GM23338 (cell line): ENCODE results near the gene NDUFB8. TPM values are rescaled to one million over a fixed set of nuclear protein-coding genes. Genes with fewer than 3 reads are reported as not detected.

Source experiments
- ATAC-seq: fragments of 200-7000 bp; cut with Tn5 transposase; 3 replicates; pipeline ENCODE4 v1.9.1; 2020
- DNase-seq: peaks from one replicate; pipeline ENCODE4 v3.0.0-alpha.2; 2015; ENCODE audit warnings: low spot score
- H2AFZ ChIP-seq: fragments of 200-600 bp; sonication (generic); 2 replicates; pipeline ENCODE4 v1.8.0; 2016; ENCODE audit warnings: antibody characterized with exemption, mild to moderate bottlenecking, moderate library complexity
- H3F3A ChIP-seq: fragments of 200-600 bp; sonication (generic); replicated peaks from 2 replicates; pipeline ENCODE4 v1.8.0; 2017; ENCODE audit warnings: antibody characterized with exemption, mixed run types, low read depth
- H3K27ac ChIP-seq: fragments of 200-600 bp; sonication (generic); 2 replicates; pipeline ENCODE4 v1.6.1; 2016; ENCODE audit warnings: low read depth
- H3K27me3 ChIP-seq: fragments of 200-600 bp; sonication (generic); 2 replicates; pipeline ENCODE4 v1.8.0; 2016; ENCODE audit warnings: mild to moderate bottlenecking, mixed run types, moderate library complexity; ENCODE audit not compliant: insufficient read depth
- H3K36me3 ChIP-seq: fragments of 200-600 bp; sonication (generic); 2 replicates; pipeline ENCODE4 v1.8.0; 2016; ENCODE audit warnings: mild to moderate bottlenecking; ENCODE audit not compliant: insufficient read depth
- H3K4me1 ChIP-seq: fragments of 200-600 bp; sonication (generic); 2 replicates; pipeline ENCODE4 v1.8.0; 2016; ENCODE audit warnings: mild to moderate bottlenecking, moderate library complexity; ENCODE audit not compliant: insufficient read depth
- H3K4me2 ChIP-seq: fragments of 200-600 bp; sonication (generic); 2 replicates; pipeline ENCODE4 v1.7.1; 2017; ENCODE audit warnings: mixed run types
- H3K4me3 ChIP-seq: fragments of 200-600 bp; sonication (generic); 2 replicates; pipeline ENCODE4 v1.6.1; 2016; ENCODE audit warnings: mixed run types
- H3K79me2 ChIP-seq: fragments of 200-600 bp; sonication (generic); replicated peaks from 2 replicates; pipeline ENCODE4 v1.8.0; 2017; ENCODE audit warnings: mild to moderate bottlenecking; ENCODE audit not compliant: insufficient read depth
- H3K9me2 ChIP-seq: fragments of 200-600 bp; sonication (generic); 2 replicates; pipeline ENCODE4 v1.8.0; 2017; ENCODE audit not compliant: insufficient read depth
- H4K20me1 ChIP-seq: fragments of 200-600 bp; sonication (generic); replicated peaks from 2 replicates; pipeline ENCODE4 v1.8.0; 2017; ENCODE audit warnings: mild to moderate bottlenecking; ENCODE audit not compliant: insufficient read depth
- H3K27ac Mint-ChIP-seq: 2 replicates; pipeline ENCODE4 v1.8.0; 2020; ENCODE audit warnings: inconsistent platforms, mild to moderate bottlenecking, moderate library complexity, mixed read lengths
- H3K27me3 Mint-ChIP-seq: 3 replicates; pipeline ENCODE4 v1.8.0; 2022; ENCODE audit warnings: low read depth, mild to moderate bottlenecking, moderate library complexity, mixed read lengths, inconsistent platforms; ENCODE audit not compliant: insufficient read depth, poor library complexity
- H3K36me3 Mint-ChIP-seq: 3 replicates; pipeline ENCODE4 v1.8.0; 2021; ENCODE audit warnings: low read depth, mild to moderate bottlenecking, inconsistent platforms, moderate library complexity, mixed read lengths
- H3K4me1 Mint-ChIP-seq: 3 replicates; pipeline ENCODE4 v1.8.0; 2020; ENCODE audit warnings: mild to moderate bottlenecking, inconsistent platforms, mixed read lengths
- H3K4me3 Mint-ChIP-seq: 3 replicates; pipeline ENCODE4 v1.8.0; 2021; ENCODE audit warnings: moderate library complexity, mild to moderate bottlenecking, inconsistent platforms, mixed read lengths
- H3K9me3 Mint-ChIP-seq: 3 replicates; pipeline ENCODE4 v1.8.0; 2020; ENCODE audit warnings: moderate library complexity, mild to moderate bottlenecking, inconsistent platforms, mixed read lengths
- CREB1 ChIP-seq: fragments of 250-450 bp; sonication (Bioruptor Pico); IDR thresholded peaks from 2 replicates; pipeline ENCODE4 v1.5.0; 2020; ENCODE audit warnings: low read depth, mild to moderate bottlenecking, moderate library complexity
- CTCF ChIP-seq, 2 experiments: fragments of 200-600 bp in 1 of 2; sonication (generic) in 1 of 2; conservative IDR thresholded peaks; 2 replicates each; pipeline versions ENCODE4 v1.5.1 to v1.6.1; 2016 to 2017; ENCODE audit warnings: antibody characterized with exemption in 2 of 2, low read depth in 2 of 2, mild to moderate bottlenecking in 2 of 2, moderate library complexity in 1 of 2
- ETS1 ChIP-seq: IDR thresholded peaks from 2 replicates; pipeline ENCODE4 v1.6.1; 2016; ENCODE audit warnings: antibody characterized with exemption
- EZH2 ChIP-seq: fragments of 200-600 bp; sonication (generic); IDR thresholded peaks from one replicate; pipeline ENCODE4 v1.8.0; 2017; ENCODE audit warnings: antibody characterized with exemption, mild to moderate bottlenecking, low read depth; ENCODE audit not compliant: unreplicated experiment
- EZH2phosphoT487 ChIP-seq: fragments of 200-600 bp; sonication (generic); IDR thresholded peaks from one replicate; pipeline ENCODE4 v1.8.1; 2018; ENCODE audit warnings: antibody characterized with exemption; ENCODE audit not compliant: unreplicated experiment
- JUNB ChIP-seq: IDR thresholded peaks from one replicate; pipeline ENCODE4 v1.6.1; 2016; ENCODE audit warnings: antibody characterized with exemption; ENCODE audit not compliant: unreplicated experiment
- NANOG ChIP-seq: IDR thresholded peaks from 2 replicates; pipeline ENCODE4 v1.6.1; 2016; ENCODE audit warnings: antibody characterized with exemption, borderline replicate concordance
- POLR2AphosphoS5 ChIP-seq: IDR thresholded peaks from 2 replicates; pipeline ENCODE4 v1.6.1; 2016; ENCODE audit warnings: antibody characterized with exemption, low read depth
- REST ChIP-seq: IDR thresholded peaks from one replicate; pipeline ENCODE4 v1.6.1; 2018; ENCODE audit warnings: antibody characterized with exemption; ENCODE audit not compliant: unreplicated experiment
- STAT1 ChIP-seq: IDR thresholded peaks from one replicate; pipeline ENCODE4 v1.6.1; 2016; ENCODE audit warnings: antibody characterized with exemption; ENCODE audit not compliant: unreplicated experiment
- ZNF114 ChIP-seq: fragments of 250-450 bp; sonication (Bioruptor Pico); IDR thresholded peaks from 2 replicates; pipeline ENCODE4 v1.5.0; 2020; ENCODE audit warnings: mild to moderate bottlenecking, moderate library complexity
- ZNF331 ChIP-seq: fragments of 250-450 bp; sonication (Bioruptor Pico); IDR thresholded peaks from 2 replicates; pipeline ENCODE4 v1.5.0; 2020; ENCODE audit warnings: low read depth, mild to moderate bottlenecking, moderate library complexity
- ZNF462 ChIP-seq: fragments of 250-450 bp; sonication (Bioruptor Pico); IDR thresholded peaks from 2 replicates; pipeline ENCODE4 v1.5.0; 2020; ENCODE audit warnings: mild to moderate bottlenecking, moderate library complexity
- polyA plus RNA-seq: library from polyadenylated mRNA; unstranded; fragments of >200 nt; fragmentation: Nextera tagmentation; extraction: Ambion mirVana; gene quantifications from 2 replicates; pipeline ENCODE4 v1.2.1, GENCODE V29; 2016
- total RNA-seq: library from RNA; depleted of rRNA; stranded (reverse); fragments of >200 nt; shearing (Covaris generic); gene quantifications from 2 replicates; pipeline ENCODE4 v1.2.3, GENCODE V29; 2014

The NDUFB8 gene
- total and polyA plus RNA-seq, 2 experiments from 2014 or later, result 131 to 464 TPM

GRCh38 chr10:100576282-100576635 lies 46.6 kb upstream of the NDUFB8 start (continued):
- TF ChIP-seq ZNF462 (CRISPR knock-in tag) (no peak), EZH2phosphoT487 (no peak), POLR2AphosphoS5 (no peak), JUNB (no peak), ZNF114 (CRISPR knock-in tag) (no peak), NANOG (no peak), EZH2 (no peak), ETS1 (no peak), ZNF331 (CRISPR knock-in tag) (no peak)

GRCh38 chr10:100575585-100576281 lies 46.1 kb upstream of the NDUFB8 start:
- Histone ChIP-seq H3K36me3 (no peaks in the 10 kb centered on the region), H3K4me2 (no peak overlapping the region), H3K27me3 (peaks cover 5% of the 10 kb centered on the region; the same call in 1 of the 2 replicates), H3F3A (no peaks in the 10 kb centered on the region), H3K4me3 (no peak overlapping the region), H3K27ac (no peak overlapping the region), H3K79me2 (no peaks in the 10 kb centered on the region), H2AFZ (no peak overlapping the region), H4K20me1 (no peaks in the 10 kb centered on the region), H3K9me2 (no peaks in the 10 kb centered on the region), H3K4me1 (no peaks in the 10 kb centered on the region)
- no peak for DNase-seq
- Mint-ChIP-seq H3K4me1 (peaks cover 4% of the 10 kb centered on the region; the same call in 1 of the 3 replicates), H3K4me3 (no peak overlapping the region), H3K36me3 (no peaks in the 10 kb centered on the region), H3K27ac (no peak overlapping the region), H3K27me3 (peaks cover 5% of the 10 kb centered on the region), H3K9me3 (no peaks in the 10 kb centered on the region)
- ATAC-seq, result no peak
- TF ChIP-seq CREB1, result no peak
- TF ChIP-seq ZNF114 (CRISPR knock-in tag), result no peak
- no peak for TF ChIP-seq CTCF (conservative IDR thresholded peaks at IDR 0.05; ENCODE audit: low read depth in 2 of 2)
- no peak for TF ChIP-seq STAT1
- no peak for TF ChIP-seq JUNB
- TF ChIP-seq REST, result no peak
